Measurements from ENCODE around the gene TANGO2.

Gene TANGO2

DNA sequence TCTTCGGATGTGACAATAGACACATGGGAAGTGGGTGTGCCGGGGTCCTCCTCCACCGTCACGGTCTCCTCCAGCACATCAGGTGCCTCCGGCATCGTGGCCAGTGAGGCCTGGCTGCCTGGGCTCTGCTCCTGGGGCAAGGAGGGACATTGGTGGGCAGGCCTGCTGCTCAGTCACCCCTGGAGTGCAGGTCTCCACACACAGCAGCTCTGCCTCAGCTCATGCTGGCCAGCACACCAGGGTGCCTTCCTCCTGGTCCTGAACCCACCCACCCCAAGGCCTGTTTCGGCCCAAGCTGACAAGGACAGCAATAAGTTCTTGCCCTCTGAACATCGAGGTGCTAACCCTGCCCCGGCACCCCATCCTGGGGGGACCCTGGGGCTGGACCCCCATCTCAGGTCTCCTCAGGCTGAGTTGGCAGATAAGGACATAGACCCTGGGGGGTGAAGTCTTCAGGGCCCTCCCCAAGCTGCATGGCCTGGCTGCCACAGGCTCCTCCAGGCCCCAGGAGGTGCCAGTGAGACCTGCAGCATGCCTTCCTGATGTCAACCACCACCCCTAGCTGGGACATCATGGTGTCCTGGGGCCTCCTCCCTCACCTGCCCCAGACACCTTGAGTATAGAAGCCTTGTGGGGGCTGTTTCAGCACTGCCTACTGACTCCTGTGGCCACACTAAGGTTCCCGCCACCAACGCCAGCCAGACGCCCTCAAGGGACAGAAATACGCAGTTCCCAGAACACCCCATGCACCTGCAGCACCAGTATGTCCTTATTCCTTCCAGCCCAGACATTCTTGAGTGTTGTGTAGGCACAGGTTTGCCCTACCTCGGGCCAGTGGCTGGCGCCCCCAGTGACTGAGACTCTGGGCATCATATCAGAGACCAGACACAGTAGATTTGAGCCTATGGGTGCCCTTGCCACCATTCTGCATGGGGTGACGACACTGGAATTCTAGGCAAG lies 38.7 kb upstream of the TANGO2 start:
- peaks cover 8% of the 10 kb centered on the region for H3K4me1 ChIP-seq (ENCODE audit: insufficient read depth, low read length, severe bottlenecking)
- no peak overlapping the region for H3K4me3 ChIP-seq (ENCODE audit: low read depth, low read length, poor library complexity, severe bottlenecking)
- H3F3A ChIP-seq (ENCODE audit: insufficient read depth, low read length): no peaks in the 10 kb centered on the region
- H3K9ac ChIP-seq (ENCODE audit: low read length): no peak overlapping the region
- TF ChIP-seq, protein P1, sequence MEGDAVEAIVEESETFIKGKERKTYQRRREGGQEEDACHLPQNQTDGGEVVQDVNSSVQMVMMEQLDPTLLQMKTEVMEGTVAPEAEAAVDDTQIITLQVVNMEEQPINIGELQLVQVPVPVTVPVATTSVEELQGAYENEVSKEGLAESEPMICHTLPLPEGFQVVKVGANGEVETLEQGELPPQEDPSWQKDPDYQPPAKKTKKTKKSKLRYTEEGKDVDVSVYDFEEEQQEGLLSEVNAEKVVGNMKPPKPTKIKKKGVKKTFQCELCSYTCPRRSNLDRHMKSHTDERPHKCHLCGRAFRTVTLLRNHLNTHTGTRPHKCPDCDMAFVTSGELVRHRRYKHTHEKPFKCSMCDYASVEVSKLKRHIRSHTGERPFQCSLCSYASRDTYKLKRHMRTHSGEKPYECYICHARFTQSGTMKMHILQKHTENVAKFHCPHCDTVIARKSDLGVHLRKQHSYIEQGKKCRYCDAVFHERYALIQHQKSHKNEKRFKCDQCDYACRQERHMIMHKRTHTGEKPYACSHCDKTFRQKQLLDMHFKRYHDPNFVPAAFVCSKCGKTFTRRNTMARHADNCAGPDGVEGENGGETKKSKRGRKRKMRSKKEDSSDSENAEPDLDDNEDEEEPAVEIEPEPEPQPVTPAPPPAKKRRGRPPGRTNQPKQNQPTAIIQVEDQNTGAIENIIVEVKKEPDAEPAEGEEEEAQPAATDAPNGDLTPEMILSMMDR (IDR thresholded peaks at IDR 0.05; ENCODE audit: low read length): no peak
- TF ChIP-seq EZH2 (IDR thresholded peaks at IDR 0.05; ENCODE audit: borderline replicate concordance, low read length): no peak
- no peak overlapping the region for H3K4me2 ChIP-seq (ENCODE audit: low read length)
- H3K79me2 ChIP-seq (ENCODE audit: insufficient read depth, low read length): no peaks in the 10 kb centered on the region
- no peaks in the 10 kb centered on the region for H3K9me2 ChIP-seq (ENCODE audit: low read depth, low read length)
- H3K9me3 ChIP-seq (ENCODE audit: low read length): no peaks in the 10 kb centered on the region
- no peak overlapping the region for H3K27ac ChIP-seq (ENCODE audit: low read depth, low read length, poor library complexity, severe bottlenecking)
- no peaks in the 10 kb centered on the region for H4K20me1 ChIP-seq (ENCODE audit: insufficient read depth, low read length)
- H2AFZ ChIP-seq (ENCODE audit: low read length): no peak overlapping the region
- no peaks in the 10 kb centered on the region for H3K27me3 ChIP-seq (ENCODE audit: insufficient read depth, low read length)
- no peaks in the 10 kb centered on the region for H3K36me3 ChIP-seq (ENCODE audit: insufficient read depth, low read length)

DNA sequence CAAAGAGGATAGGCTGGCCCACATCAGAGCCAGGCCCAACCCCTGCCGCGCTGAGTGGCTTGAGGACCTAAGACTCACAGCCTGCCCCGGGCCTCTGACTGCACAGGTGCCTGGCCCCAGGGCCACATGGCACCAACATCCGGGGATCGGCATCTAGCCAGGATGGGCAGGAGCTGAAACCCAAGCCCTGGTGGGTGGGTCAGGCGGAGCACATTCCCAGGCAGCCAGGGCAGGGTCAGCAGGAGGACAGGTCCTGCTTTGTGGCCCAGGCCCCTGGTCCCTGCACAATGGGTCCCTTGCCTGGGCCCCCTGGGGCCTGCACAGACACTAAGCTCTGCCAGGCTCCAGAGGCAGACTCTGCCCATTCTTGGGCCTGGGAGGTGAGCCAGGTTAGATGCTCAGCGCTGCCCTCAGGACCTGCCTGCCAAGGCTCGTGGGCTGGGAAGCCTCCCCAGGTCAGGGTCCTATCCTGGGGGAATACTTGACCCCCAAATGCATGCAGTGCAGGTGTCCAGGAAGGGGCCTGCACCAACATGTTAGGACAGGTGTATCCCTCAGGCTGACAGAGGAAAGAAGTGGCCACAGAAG lies 37.8 kb upstream of the TANGO2 start:
- Histone ChIP-seq H3K4me3 (ENCODE audit: low read depth, low read length, poor library complexity, severe bottlenecking) (no peak overlapping the region), H3K36me3 (ENCODE audit: insufficient read depth, low read length) (no peaks in the 10 kb centered on the region), H3K79me2 (ENCODE audit: insufficient read depth, low read length) (no peaks in the 10 kb centered on the region), H3K4me1 (ENCODE audit: insufficient read depth, low read length, severe bottlenecking) (peaks cover 8% of the 10 kb centered on the region), H3F3A (ENCODE audit: insufficient read depth, low read length) (no peaks in the 10 kb centered on the region), H4K20me1 (ENCODE audit: insufficient read depth, low read length) (no peaks in the 10 kb centered on the region), H3K9me3 (ENCODE audit: low read length) (no peaks in the 10 kb centered on the region), H3K27ac (ENCODE audit: low read depth, low read length, poor library complexity, severe bottlenecking) (no peak overlapping the region), H3K9me2 (ENCODE audit: low read depth, low read length) (no peaks in the 10 kb centered on the region), H3K9ac (ENCODE audit: low read length) (no peak overlapping the region), H3K4me2 (ENCODE audit: low read length) (no peak overlapping the region), H2AFZ (ENCODE audit: low read length) (no peak overlapping the region), H3K27me3 (ENCODE audit: insufficient read depth, low read length) (no peaks in the 10 kb centered on the region)
- no peak for TF ChIP-seq EZH2 (IDR thresholded peaks at IDR 0.05; ENCODE audit: borderline replicate concordance, low read length)
- TF ChIP-seq, protein P1 (IDR thresholded peaks at IDR 0.05; ENCODE audit: low read length): no peak

DNA sequence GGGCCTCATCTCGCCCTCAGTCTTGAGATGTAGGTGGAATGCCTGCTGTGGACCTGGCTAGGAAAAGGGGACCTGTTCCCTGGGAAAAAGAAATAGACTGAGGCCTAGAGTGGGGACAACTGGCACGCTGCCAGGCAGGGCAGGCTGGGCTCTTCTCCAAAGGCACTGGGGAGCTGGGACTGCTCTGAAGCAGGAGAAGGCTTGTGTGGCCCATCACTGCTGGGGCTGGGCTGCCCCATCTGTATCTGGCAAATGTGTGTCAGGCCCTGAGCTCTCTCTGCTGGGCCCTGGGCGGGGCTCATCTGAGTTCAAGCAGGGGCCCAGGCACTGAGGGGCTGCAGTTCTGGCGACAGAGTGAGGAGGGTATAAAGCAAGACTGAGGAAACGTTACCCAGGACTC lies 37.2 kb upstream of the TANGO2 start:
- no peak overlapping the region for H3K27ac ChIP-seq (ENCODE audit: low read depth, low read length, poor library complexity, severe bottlenecking)
- no peak overlapping the region for H3K9ac ChIP-seq (ENCODE audit: low read length)
- no peaks in the 10 kb centered on the region for H3K79me2 ChIP-seq (ENCODE audit: insufficient read depth, low read length)
- no peaks in the 10 kb centered on the region for H4K20me1 ChIP-seq (ENCODE audit: insufficient read depth, low read length)
- peaks cover 8% of the 10 kb centered on the region for H3K4me1 ChIP-seq (ENCODE audit: insufficient read depth, low read length, severe bottlenecking)
- H3K27me3 ChIP-seq (ENCODE audit: insufficient read depth, low read length): no peaks in the 10 kb centered on the region
- H3K9me2 ChIP-seq (ENCODE audit: low read depth, low read length): no peaks in the 10 kb centered on the region
- no peaks in the 10 kb centered on the region for H3F3A ChIP-seq (ENCODE audit: insufficient read depth, low read length)
- H2AFZ ChIP-seq (ENCODE audit: low read length): no peak overlapping the region
- no peaks in the 10 kb centered on the region for H3K9me3 ChIP-seq (ENCODE audit: low read length)
- TF ChIP-seq, protein P1 (IDR thresholded peaks at IDR 0.05; ENCODE audit: low read length): no peak
- no peak for TF ChIP-seq EZH2 (IDR thresholded peaks at IDR 0.05; ENCODE audit: borderline replicate concordance, low read length)
- H3K4me3 ChIP-seq (ENCODE audit: low read depth, low read length, poor library complexity, severe bottlenecking): no peak overlapping the region
- no peaks in the 10 kb centered on the region for H3K36me3 ChIP-seq (ENCODE audit: insufficient read depth, low read length)
- H3K4me2 ChIP-seq (ENCODE audit: low read length): no peak overlapping the region
